NCI-H345 treated with DMSO at 0.1 percent for 48 hours (cell line): ENCODE results near the gene DOCK2.
A peak's percentile ranks its signal among the peaks of the same experiment; 100 is the strongest.

Source experiments
- DNase-seq: peaks from one replicate; lab custom pipeline; 2025; ENCODE audit not compliant: unreplicated experiment; lab: John Stamatoyannopoulos, UW

Gene DOCK2

DNA sequence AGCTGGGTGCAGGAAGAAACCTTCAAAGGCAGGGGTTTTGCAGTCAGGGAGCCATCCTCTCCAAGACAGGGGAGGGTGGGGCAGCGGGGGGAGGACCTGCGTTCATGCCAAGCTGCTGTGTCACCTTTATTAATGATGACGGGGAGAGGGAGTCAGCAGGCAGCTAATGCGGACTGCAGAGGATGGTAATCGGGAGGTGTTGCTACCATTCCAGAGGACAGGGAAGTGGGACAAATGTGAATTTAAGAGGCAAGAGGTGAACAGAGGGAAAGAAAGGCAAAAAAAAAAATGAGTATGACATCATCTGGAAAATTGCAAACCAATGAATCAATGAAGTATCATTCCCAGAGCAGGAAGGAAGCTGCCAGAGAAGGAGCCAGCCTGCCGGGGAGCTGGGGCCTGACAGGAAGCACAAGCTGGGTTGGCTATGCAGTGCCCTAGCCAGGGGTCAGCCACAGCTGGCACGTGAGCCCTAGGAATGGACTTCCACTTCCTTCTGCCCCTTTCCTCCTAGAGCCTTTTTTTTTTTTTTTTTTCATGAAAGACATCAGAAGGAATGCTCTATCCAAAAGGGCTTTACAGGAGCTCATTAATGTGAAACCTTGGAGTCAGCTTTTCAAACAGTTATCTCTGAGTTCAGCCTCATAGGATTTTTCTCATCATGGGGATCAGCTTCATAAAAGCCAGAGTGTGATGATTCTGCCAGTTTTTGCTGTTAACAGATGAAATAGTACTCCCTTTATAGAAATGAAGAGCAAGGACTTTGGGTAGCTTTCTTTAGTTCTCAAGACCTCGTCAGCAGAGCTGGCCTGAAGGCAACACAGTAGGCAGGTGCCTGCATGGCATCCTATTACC is 334.1 kb downstream of the DOCK2 start:
- DNase-seq: no peak

DNA sequence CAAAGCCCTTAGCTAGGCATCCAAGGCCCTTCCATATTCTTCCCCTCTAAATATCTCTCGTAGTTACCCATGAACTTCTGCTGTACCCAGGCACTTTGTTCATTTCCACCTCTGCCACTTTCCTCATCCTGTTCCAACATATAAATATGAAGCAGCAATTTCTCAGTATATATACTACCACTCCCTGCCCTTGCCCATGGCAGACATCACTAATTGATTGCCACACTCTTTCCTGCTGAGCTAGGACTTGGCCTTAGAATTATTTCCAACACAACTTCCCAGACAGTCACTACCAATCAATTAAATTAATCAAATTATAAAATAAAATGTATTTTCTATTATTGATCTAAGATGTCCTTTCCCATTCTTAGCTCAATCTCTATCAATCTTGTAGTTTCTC is 334.7 kb downstream of the DOCK2 start:
- no peak for DNase-seq

DNA sequence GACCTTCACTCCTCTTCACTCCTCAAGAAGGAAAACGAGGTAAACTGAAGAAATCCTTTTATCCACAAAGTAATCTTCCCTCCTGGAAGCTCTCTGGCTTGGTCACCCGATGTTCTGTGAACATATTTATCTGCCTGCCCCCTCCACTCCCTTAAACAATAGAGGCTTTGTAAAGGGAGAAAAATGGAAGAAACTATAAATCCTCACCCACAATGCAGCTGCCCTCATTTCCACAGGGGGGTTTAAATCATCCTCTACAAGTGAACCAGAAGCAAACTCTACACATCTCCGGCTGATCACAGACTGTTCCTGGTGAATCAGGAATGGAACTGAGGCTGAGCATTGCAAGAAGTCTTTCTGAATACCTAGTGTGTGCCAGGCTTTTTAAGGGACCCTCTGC is 336.0 kb downstream of the DOCK2 start:
- no peak for DNase-seq

- no peak for DNase-seq
Observed at GRCh38 chr5:169974121-169974770, 337.2 kb downstream of the DOCK2 start.

GRCh38 chr5:169978714-169979113 is 341.6 kb downstream of the DOCK2 start:
- peak; percentile 3 for DNase-seq

DNA sequence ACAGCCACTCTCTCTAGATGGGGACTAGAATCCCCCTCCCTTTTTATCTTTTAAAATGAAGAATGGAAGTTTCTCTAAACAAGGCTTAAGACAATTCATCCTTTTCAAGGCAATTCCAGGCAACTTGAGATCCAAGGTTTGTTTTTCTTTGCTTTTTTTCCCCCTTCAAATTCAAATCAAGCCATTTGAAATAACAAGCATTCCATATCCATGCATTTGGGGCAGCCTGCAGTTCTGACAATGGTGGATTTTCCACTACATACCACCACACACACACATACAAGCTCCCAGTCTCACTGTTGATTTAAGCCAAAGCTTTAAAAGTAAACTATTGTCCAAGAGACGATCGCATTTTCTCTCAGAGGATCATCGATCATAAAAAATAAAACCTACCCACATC is 342.8 kb downstream of the DOCK2 start:
- DNase-seq: no peak

DNA sequence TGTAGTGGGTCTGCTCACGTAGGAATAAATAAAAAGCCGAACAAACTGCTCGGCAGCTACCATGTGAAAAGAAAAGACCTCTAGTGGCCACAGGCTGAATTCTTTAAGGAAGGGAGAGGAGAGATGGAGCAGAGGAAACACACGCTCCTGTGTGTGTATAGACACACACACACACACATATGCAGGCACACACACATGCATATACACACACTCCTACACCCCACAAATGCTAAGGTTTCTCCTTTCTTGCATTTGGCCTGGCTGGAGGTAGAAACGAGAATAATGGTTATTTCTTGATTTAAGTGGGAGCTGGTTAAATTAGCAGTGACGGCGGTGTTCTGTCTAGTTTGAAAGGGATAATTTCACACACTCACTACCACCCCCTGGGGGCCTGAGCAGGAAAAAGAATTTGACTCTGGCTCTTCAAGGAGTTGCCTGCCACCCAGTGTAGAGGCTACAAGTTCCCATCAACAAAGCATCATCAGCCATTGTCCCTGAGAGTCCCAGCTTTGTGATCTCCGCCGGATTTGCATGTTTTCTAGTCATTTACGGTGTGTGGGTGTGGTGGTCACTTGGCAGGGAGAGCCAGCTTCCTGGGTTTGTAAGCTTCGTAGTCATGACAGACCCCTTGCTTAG is 343.5 kb downstream of the DOCK2 start, which contains the start of gene INSYN2B:
INSYN2B (minus strand) TSS at position 78 of the 636 bp plus-strand sequence. CDS start 96,597 bp downstream, outside the sequence.
- peak; percentile 36 for DNase-seq

DNA sequence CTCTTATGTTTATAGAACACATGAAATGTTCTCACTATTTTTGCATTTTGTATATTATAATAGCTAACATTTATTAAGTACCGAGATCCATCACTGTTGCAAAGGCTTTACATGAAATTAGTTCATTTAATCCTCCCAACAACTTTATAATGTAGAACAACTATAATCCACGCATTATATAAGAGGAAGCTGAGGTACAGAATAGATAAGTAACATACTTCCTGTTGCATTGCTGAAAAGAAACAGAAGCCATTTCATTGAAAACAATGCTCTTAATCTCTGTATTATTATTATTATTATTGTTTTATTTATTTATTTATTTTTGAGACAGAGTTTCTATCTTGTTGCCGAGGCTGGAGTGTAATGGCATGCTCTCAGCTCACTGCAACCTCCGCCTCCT is 351.1 kb downstream of the DOCK2 start:
- no peak for DNase-seq

DNA sequence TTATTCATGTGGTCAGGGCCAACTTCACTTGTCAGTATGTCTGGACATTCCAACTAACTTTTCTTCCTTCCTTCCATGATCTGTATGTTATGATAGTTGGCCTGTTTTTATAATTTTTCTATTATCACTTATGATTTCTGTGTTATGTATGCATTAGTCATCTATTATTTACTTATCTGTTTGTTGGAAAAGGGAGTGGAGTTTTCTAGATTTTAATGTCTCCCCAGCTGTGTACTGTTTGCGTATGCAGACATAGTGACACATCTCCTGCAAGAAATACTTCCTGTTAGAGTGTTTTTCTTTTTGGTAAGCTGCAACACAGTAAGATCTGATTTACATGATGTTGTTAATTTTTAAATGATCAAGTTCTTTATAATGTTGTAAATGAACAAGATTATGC is 351.9 kb downstream of the DOCK2 start:
- no peak for DNase-seq

DNA sequence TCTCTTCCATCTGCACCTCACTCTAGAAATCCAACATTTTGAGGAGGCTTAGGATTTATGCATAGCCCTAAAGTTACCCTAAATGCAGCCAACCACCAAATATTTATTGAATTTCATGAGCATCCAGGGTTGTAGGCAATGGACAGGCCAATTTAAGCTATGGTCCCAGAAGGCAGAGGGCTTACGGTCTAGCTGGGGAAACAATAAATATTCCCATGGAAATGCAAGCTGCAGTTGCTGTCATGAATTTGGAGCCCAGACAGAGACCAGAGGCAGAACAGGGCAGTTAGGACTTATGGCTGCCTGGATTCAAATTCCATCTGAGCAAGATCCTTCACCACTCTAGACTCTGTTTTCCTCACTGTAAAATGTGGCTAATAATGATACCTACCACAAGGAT is 352.3 kb downstream of the DOCK2 start:
- no peak for DNase-seq

DNA sequence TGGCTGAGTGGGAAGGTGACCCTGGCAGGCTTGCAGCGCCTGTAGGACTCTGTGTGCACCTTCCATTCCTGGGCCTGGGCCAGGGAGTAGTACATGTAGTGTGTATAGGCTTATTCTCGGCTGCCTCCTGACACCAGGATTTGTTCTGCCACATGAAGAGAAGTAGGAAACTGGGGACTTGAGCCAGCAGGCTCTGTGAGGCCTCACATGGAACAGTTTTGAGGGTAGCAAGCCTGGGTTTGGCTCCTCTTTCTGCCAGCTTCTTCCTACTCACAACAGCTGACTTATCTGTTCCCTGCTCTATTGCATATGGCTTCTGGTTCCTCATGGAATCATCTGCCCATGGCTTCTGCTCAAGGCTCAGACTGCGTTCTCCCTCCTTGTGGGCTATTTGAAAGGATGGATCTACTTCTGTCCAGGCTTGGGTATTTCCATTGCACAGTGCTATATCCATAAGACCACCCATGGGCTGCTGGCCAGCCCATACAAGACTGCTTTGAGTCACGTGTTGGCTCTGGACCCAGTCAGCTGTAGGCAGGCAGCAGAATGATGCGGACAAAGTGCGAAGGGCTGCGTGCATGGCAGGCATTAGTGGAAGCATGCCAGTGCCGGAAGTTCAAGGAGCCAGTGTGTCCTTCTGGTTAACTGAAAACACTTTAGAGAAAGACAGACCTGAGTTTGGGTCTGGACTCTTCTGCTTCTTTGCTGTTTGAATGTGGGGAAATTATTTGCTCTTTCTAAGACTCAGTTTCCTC is 354.2 kb downstream of the DOCK2 start:
- DNase-seq: no peak

DNA sequence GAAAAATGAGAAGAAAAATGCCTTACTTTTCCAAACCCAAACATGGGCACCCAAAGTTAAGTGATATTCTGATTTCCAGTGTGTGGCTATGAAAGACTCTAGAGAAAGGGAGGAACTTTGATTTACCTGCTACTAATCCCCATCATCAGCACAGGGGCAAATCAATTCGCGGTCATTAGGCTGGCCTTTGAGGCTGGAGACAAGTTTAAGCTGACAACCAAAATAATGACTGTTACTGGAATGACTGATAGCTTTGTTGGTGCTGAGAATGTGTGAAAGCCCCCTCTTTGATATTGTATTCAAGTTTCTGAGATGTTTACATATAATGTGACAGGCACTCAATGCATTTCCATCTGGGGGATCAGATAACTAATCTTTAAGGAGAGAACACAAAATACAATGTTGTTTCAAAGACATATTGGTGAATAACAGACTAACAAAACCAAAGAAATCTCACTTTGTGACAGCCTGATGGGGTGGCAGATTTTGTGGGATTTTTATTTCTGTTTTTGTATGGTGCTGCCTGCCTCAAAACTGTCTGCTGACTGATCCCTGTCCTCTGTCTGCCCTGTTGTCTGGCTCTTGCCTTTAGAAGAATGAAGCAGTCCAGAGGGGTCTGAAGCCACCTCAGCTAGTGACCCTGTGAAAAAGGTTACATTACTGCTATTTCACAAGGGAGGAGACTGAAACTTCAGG is 355.9 kb downstream of the DOCK2 start:
- no peak for DNase-seq

DNA sequence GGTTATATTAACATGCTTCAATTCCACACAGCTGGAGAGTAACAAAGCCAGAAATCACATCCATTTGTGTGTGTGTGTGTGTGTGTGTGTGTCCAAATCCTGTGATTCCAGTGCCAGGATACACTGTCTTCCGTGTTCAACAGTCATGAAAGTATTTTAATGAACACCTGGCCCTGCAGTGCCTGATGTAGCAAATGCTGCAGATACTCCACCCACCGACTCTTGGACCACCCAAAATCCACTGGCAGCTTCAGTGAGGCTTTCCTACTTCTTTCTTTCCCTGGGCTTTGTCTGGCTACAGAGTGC is 356.4 kb downstream of the DOCK2 start:
- no peak for DNase-seq

GRCh38 chr5:169997798-169998197 is 360.7 kb downstream of the DOCK2 start:
- DNase-seq: no peak

- no peak for DNase-seq
Observed at GRCh38 chr5:169999621-170000020, 362.5 kb downstream of the DOCK2 start.

DNA sequence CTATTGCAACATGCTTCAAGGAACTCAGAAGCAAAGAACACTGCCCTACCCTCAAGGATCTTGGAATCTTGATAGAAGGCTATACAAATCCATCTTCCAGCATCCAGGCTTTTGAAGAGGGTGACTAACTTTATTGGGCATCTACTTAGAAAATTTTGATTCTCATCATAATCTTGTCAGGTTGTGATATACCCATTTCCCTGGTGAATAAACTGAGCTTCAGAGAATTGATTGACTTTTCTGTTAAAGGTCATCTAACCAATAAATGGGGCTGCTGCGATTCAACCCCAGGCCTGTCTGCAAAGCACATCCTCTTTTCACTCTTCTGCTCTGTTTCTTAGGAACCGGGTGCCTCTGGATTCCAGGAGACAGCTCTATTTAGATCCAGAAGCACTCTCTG is 363.1 kb downstream of the DOCK2 start:
- DNase-seq: no peak

DNA sequence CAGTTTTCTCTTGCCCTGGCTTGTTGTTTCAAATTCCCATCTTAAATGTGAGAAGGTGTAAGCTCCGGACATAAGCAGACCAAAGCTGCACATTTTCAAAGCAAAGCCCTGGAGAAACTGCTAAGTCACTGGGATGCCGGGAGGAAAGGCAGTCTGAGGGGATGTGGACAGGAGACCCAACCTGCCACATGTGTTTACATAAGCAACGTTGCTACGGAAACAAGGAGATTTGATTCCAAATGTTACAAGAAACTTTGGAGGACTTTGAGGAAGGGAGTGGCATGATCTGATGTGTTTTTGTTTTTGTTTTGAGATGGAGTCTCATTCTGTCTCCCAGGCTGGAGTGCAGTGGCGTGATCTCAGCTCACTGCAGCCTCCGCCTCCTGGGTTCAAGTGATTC is 368.9 kb downstream of the DOCK2 start:
- no peak for DNase-seq

GRCh38 chr5:170008376-170008775 is 371.3 kb downstream of the DOCK2 start:
- DNase-seq: no peak

DNA sequence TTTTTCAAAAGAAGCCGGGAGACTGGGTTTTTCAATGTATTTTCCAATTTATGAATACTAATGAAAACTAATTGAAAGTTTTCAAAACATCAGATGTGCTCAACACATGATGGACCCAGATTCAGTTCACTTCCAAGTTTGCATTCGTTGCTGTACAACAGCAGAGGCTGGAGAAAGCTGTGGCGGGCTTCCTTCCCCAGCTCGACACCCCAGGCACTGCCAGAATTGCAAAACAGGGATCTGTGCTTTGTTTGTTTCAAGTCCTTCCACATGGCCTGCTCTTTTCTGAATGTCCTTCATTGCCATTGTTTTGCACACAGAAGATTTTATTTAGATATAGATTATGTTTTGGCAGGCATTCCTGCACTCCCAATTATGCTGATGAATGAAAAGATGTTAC is 373.5 kb downstream of the DOCK2 start:
- DNase-seq: no peak

- DNase-seq: no peak
Observed at GRCh38 chr5:170011751-170012150, 374.7 kb downstream of the DOCK2 start.

- no peak for DNase-seq
Observed at GRCh38 chr5:170012622-170013021, 375.5 kb downstream of the DOCK2 start.
